ENCODE data around the gene MAGEA11.
"Not testable (repeated sequence)": the region's sequence is repeated elsewhere in the genome, so short reads cannot be mapped to it uniquely, and the experiment has no call there.

MAGEA11 gene, protein sequence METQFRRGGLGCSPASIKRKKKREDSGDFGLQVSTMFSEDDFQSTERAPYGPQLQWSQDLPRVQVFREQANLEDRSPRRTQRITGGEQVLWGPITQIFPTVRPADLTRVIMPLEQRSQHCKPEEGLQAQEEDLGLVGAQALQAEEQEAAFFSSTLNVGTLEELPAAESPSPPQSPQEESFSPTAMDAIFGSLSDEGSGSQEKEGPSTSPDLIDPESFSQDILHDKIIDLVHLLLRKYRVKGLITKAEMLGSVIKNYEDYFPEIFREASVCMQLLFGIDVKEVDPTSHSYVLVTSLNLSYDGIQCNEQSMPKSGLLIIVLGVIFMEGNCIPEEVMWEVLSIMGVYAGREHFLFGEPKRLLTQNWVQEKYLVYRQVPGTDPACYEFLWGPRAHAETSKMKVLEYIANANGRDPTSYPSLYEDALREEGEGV

DNA sequence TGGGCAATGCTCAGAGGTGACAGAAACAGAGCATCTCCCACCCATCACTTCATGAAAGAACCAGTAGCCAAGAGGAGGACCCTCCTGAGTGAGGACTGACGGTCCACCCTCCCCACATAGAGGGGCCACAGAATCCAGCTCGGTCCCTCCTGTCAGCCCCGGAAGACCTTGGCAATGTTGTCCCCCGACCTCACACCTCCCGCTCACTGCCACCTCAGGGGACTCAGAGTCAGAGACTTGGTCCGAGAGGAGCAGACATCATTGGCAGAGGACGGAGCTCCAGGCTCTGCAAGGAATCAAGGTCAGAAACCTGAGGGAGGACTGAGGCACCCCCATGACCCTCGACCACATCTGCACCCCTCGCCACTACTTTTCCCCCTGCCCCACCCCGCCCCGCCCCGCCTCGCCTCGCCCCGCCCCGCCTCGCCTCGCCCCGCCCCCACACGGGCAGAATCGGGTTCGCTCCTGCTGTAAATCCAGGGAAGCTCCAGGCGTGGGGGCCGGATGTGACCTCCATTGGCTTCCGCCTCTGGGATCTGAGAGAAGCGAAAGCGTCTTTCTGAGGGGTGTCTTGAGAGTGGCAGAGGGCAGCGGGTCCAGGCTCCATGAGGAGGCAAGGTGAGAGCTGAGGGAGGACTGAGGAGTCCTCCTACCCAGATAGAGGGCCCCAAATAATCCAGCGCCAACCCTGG, at the start of gene MAGEA11:
TSS of gene MAGEA11 (plus strand) at position 516 of the 692 bp plus-strand sequence. CDS start 1,100 bp downstream, outside the sequence.
- TF ChIP-seq, protein P1, sequence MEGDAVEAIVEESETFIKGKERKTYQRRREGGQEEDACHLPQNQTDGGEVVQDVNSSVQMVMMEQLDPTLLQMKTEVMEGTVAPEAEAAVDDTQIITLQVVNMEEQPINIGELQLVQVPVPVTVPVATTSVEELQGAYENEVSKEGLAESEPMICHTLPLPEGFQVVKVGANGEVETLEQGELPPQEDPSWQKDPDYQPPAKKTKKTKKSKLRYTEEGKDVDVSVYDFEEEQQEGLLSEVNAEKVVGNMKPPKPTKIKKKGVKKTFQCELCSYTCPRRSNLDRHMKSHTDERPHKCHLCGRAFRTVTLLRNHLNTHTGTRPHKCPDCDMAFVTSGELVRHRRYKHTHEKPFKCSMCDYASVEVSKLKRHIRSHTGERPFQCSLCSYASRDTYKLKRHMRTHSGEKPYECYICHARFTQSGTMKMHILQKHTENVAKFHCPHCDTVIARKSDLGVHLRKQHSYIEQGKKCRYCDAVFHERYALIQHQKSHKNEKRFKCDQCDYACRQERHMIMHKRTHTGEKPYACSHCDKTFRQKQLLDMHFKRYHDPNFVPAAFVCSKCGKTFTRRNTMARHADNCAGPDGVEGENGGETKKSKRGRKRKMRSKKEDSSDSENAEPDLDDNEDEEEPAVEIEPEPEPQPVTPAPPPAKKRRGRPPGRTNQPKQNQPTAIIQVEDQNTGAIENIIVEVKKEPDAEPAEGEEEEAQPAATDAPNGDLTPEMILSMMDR (conservative IDR thresholded peaks at IDR 0.05; ENCODE audit: low read length) = no peak
- H3K4me3 ChIP-seq (ENCODE audit: low read length) = no peak within 1 kb of the TSS
- no peak for DNase-seq (ENCODE audit: low read depth)

DNA sequence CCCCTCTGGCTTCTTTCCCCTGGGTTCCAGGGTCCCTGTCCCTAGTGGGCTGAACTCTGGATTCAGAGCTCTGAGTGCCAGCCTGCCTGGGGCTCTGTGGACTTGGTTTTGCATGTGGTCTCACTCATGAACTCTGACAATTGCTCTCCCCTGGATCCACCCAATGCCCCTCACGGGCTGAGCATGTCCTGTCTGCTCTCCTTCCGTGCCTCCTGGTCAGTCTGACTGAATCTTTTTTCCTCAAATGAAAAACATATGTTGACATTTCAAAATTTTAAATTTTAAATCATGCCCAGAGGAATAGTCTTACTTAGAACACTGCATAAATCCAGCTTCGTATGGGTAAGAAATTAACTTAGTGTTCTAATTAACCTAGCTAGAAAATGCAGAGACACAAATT, 36.8 kb upstream of the MAGEA11 start:
- DNase-seq (ENCODE audit: low read depth); H3K4me3 ChIP-seq (ENCODE audit: low read length): not testable (repeated sequence)

DNA sequence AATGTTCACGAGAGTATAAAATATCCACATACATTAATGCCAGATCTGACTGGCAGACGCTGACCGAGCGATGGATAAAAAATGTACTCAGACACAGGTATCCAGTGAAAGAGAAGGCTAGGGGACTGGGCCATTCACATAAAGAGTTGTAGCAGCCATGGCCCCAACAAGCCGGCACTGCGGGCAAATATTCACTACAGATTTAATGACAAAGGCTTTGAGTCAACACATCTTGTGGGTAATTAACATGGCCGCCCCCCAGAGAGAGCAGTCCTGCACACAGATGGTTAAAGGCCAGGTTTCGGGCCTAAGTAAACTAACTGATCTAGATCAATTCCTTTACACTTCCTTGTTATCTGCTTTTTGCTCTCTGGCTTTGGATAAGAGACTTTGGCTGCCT, 36.3 kb upstream of the MAGEA11 start:
- not testable (repeated sequence) for DNase-seq (ENCODE audit: low read depth); H3K4me3 ChIP-seq (ENCODE audit: low read length)

DNA sequence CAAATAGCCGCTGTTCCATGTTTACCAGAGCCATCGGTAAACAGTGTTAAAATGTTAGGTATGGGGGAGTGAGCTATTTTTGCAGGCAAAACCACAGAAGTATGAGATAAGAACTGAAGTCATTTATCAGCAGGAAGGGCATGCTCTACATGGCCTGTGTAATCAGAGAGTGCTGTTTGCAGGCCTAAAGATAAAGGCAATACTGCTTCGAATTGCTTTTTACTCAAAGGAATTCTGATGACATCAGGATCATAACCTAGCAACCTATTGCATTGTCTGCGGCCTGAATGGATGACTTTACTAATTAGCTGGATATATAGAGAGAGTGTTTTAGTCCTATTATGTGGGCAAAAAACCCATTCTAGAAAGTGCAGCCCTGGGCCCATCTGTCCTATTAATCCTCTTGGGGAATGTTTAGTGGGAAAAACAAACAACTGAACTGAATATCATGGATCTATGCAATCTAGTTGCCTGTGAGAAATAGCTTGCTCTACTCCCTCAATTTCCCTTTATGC, 32.6 kb upstream of the MAGEA11 start:
- not testable (repeated sequence) for H3K4me3 ChIP-seq (ENCODE audit: low read length); DNase-seq (ENCODE audit: low read depth)

DNA sequence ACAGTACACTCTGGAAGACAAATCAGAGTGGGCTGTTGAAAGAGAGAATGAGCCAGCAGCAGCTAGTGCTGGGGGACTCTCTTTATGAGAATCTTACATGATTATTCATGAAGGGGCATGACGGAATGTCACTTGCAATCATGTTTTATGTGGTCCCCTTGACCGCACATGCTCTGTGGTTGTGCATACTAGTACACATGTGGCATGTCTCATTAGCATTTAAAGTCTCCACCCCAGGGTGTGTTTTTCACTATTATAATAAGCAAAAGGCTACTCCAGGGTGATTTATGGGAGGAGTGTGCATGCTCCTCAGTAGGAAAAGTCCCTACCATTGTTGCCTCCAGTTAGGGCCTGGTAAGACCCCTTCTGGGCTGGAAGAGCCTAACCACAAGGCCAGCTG, 30.7 kb upstream of the MAGEA11 start:
- TF ChIP-seq, protein P1 (conservative IDR thresholded peaks at IDR 0.05; ENCODE audit: low read length) = no peak
- no peak overlapping the region for H3K4me3 ChIP-seq (ENCODE audit: low read length)
- no peak for DNase-seq (ENCODE audit: low read depth)

DNA sequence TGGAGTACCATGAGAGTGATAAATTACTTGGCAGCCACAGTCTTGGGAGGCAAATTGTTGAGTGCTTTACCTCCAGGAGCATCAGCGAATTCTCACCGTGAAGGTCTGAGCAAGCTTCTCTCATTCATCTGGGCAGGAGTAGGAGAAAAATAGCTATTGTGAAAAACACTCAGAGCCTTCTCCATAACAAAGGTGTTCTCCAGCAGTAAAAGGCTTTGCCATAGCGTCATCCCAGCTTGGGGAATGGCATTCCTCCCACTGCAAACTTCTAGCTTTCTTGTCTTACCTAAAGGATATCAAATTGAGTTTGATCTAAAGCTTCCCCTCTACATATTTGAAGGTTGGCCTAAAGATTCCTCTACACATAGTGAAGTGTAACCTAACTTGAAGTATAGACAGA, 29.8 kb upstream of the MAGEA11 start:
- TF ChIP-seq, protein P1 (conservative IDR thresholded peaks at IDR 0.05; ENCODE audit: low read length) = no peak
- H3K4me3 ChIP-seq (ENCODE audit: low read length) = no peak overlapping the region
- DNase-seq (ENCODE audit: low read depth) = no peak

DNA sequence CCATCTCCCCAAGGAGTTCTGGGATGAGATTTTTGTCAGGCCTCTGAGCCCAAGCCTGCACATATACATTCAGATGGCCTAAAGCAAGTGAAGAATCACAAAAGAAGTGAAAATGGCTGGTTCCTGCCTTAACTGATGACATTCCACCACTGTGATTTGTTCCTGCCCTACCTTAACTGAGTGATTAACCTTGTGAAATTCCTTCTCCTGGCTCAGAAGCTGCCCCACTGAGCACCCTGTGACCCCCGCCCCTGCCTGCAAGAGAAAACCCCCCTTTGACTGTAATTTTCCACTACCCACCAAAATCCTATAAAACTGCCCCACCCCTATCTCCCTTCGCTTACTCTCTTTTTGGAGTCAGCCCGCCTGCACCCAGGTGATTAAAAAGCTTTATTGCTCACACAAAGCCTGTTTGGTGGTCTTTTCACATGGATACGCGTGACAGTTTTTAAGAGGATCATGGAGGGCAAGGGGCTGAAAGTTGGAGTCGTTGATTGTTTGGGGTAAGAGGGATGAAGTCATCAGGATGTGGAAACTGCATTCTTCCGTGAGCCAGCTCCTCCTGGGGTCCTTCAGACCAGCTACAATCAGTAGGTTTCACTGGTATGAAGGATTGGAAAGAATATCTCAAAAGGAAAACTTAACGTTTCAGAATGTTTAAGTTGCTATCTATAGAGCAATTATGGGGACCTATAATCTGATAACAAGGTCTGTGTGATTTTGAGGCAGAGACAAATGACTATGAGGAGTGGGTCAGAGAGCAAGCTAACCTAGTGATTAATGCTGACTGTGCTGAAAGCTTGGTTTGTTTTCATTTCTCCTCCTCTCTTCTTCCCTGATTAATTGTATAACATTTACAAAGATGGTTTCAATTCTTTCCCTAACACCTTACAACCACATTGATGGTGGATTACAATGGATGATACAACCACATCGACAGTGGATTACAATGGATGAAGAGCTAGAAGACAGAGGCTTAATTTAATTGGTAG, 28.6 kb upstream of the MAGEA11 start:
- no peak overlapping the region for H3K4me3 ChIP-seq (ENCODE audit: low read length)
- TF ChIP-seq, protein P1 (conservative IDR thresholded peaks at IDR 0.05; ENCODE audit: low read length) = no peak
- no peak for DNase-seq (ENCODE audit: low read depth)

All from AG10803 (cell line).